Sigmoid colon (tissue), 7 donors: Measurements from ENCODE around the gene TSC22D4. TPM values are rescaled to one million over a fixed set of nuclear protein-coding genes. Genes with fewer than 3 reads are reported as not detected.
"Not testable (repeated sequence)": the region's sequence is repeated elsewhere in the genome, so short reads cannot be mapped to it uniquely, and the experiment has no call there.

Experiments
- DNase-seq: peaks from one replicate; pipeline ENCODE4 v3.0.0-alpha.2; 2019
- H3K27ac ChIP-seq, 4 donors: fragments of 200-600 bp; sonication (generic); one replicate each; pipeline ENCODE4 v1.5.1; 2016 to 2019; ENCODE audit warnings: mild to moderate bottlenecking in 1 of 4
- H3K27me3 ChIP-seq, 3 donors: fragments of 200-600 bp; sonication (generic); one replicate each; pipeline ENCODE4 v1.5.1; 2019; ENCODE audit warnings: mild to moderate bottlenecking in 1 of 3
- H3K36me3 ChIP-seq, 4 donors: fragments of 200-600 bp; sonication (generic); one replicate each; pipeline ENCODE4 v1.5.1; 2016 to 2019
- H3K4me1 ChIP-seq, 4 donors: fragments of 200-600 bp; sonication (generic); one replicate each; pipeline ENCODE4 v1.5.1; 2017 to 2019
- H3K4me3 ChIP-seq, 4 donors: fragments of 200-600 bp; sonication (generic); one replicate each; pipeline ENCODE4 v1.5.1; 2017 to 2019; ENCODE audit warnings: mild to moderate bottlenecking in 2 of 4, moderate library complexity in 1 of 4
- H3K9me3 ChIP-seq, 4 donors: fragments of 200-600 bp in 3 of 4; sonication (generic) in 3 of 4; one replicate each; pipeline versions ENCODE4 v1.5.1 to v1.6.1; 2013 to 2019
- EP300 ChIP-seq, 4 donors: sonication (generic); formaldehyde crosslinking; IDR thresholded peaks; one replicate each; pipeline ENCODE4 v1.6.1; 2017; ENCODE audit warnings: antibody characterized with exemption in 4 of 4
- POLR2A ChIP-seq, 2 donors: fragments of 450-650 bp; IDR thresholded peaks; one replicate each; pipeline ENCODE4 v1.6.1; 2016; ENCODE audit warnings: antibody characterized with exemption in 2 of 2, mild to moderate bottlenecking in 2 of 2, moderate library complexity in 2 of 2
- POLR2AphosphoS5 ChIP-seq, 4 donors: sonication (generic); formaldehyde crosslinking; IDR thresholded peaks; one replicate each; pipeline ENCODE4 v1.6.1; 2017; ENCODE audit warnings: antibody characterized with exemption in 4 of 4
- WGBS, 2 donors: extraction: QIAGEN DNeasy Blood & Tissue Kit; methylation state at CpG; one replicate each; pipeline ENCODE4 v1.1.7; 2013; 5-methylcytosine and 5-hydroxymethylcytosine counted together
- intact Hi-C: fragments of 100-400 bp; cut with DNase I; formaldehyde crosslinking; loops from one replicate; pipeline ENCODE4 v1.15.1; 2023
- polyA plus RNA-seq, 3 donors: library from polyadenylated mRNA; stranded (reverse); fragments of 200-250 nt; gene quantifications; one replicate each; pipeline ENCODE4 v1.2.3, GENCODE V29; 2013
- total RNA-seq, 4 donors: library from RNA; depleted of rRNA; stranded (reverse); fragments of >200 nt; gene quantifications; one replicate each; pipeline ENCODE4 v1.1.0, GENCODE V29; 2016
- TF ChIP-seq, protein P1 (sequence below), 4 experiments: fragments of 450-650 bp in 3 of 4; fragments of 200-600 bp in 1 of 4; IDR thresholded peaks; one replicate each; pipeline ENCODE4 v1.5.1; 2016 to 2019; ENCODE audit warnings: antibody characterized with exemption in 4 of 4, mild to moderate bottlenecking in 3 of 4, moderate library complexity in 2 of 4
- donor health status: healthy with polysubstance abuse.
- donor health status: Bipolar disorder and iron deficiency.
- donor health status: healthy.

TSC22D4 gene
- total and polyA plus RNA-seq, 7 donors, result 24.4 to 53.5 (median 31.6) TPM

DNA sequence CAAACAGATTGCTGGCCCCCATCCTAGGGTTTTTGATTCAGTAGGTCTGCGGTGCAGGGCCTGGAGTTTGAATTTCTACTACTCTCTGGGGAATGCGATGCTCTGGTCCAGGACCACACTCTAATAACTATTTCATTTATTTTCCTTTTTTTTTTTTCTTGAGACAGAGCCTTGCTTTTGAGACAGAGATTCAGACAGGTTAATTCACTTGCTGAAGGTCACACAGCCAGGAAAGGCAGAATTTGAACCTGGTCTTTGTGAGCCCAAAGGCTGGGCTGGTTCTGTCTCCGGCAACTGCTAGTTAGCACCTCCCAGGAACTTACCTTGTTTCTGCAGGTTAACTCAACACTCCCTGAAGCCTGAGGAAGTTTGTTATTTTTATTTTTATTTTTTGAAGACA lies 26.5 kb downstream of the TSC22D4 start:
- H3K4me3 ChIP-seq, result no peak overlapping the region
- H3K27me3 ChIP-seq, result no peaks in the 10 kb centered on the region
- intact Hi-C loops, result no loop called here
- TF ChIP-seq, protein P1, sequence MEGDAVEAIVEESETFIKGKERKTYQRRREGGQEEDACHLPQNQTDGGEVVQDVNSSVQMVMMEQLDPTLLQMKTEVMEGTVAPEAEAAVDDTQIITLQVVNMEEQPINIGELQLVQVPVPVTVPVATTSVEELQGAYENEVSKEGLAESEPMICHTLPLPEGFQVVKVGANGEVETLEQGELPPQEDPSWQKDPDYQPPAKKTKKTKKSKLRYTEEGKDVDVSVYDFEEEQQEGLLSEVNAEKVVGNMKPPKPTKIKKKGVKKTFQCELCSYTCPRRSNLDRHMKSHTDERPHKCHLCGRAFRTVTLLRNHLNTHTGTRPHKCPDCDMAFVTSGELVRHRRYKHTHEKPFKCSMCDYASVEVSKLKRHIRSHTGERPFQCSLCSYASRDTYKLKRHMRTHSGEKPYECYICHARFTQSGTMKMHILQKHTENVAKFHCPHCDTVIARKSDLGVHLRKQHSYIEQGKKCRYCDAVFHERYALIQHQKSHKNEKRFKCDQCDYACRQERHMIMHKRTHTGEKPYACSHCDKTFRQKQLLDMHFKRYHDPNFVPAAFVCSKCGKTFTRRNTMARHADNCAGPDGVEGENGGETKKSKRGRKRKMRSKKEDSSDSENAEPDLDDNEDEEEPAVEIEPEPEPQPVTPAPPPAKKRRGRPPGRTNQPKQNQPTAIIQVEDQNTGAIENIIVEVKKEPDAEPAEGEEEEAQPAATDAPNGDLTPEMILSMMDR (IDR thresholded peaks at IDR 0.05), result no peak
- TF ChIP-seq POLR2A (IDR thresholded peaks at IDR 0.05) (no peak), EP300 (IDR thresholded peaks at IDR 0.05) (no peak), POLR2AphosphoS5 (IDR thresholded peaks at IDR 0.05) (no peak)
- DNase-seq, result no peak
- H3K4me1 ChIP-seq, result peaks cover 0 to 7% (median 2%) of the 10 kb centered on the region in 4 donors
- WGBS, 2 donors, result 90 to 92% methylated on average over 3 of the region's 3 CpGs
- no peak overlapping the region for H3K27ac ChIP-seq
- no peaks in the 10 kb centered on the region for H3K9me3 ChIP-seq
- no peaks in the 10 kb centered on the region for H3K36me3 ChIP-seq

DNA sequence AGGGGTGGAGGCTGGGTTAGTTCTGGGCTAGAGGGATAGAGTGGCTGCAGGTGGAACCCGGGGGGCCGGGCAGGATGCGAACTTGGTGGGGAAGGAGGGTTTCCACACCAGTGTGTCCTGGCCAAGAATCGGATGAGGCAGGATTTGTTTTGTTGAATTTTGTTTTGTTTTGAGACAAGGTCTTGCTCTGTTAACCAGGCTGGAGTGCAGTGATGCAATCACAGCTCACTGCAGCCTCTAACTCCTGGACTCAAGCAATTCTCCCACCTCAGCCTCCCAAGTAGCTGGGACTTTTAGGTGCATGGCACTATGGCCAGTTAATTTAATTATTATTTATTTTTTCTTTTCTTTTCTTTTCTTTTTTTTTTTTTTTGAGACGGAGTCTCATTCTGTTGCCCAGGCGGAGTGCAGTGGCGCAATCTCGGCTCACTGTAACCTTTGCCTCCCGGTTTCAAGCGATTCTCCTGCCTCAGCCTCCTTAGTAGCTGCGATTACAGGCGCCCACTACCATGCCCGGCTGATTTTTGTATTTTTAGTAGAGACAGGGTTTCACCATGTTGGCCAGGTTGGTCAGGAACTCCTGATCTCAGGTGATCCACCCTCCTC lies 29.7 kb downstream of the TSC22D4 start:
- no peak for TF ChIP-seq EP300 (IDR thresholded peaks at IDR 0.05)
- TF ChIP-seq, protein P1 (IDR thresholded peaks at IDR 0.05), result no peak
- TF ChIP-seq POLR2AphosphoS5 (IDR thresholded peaks at IDR 0.05), result no peak
- no peak for TF ChIP-seq POLR2A (IDR thresholded peaks at IDR 0.05)
- H3K27me3 ChIP-seq, result no peaks in the 10 kb centered on the region
- intact Hi-C loops, result no loop called here
- H3K36me3 ChIP-seq, result no peaks in the 10 kb centered on the region
- H3K4me1 ChIP-seq, result peaks cover 0 to 7% (median 2%) of the 10 kb centered on the region in 4 donors
- H3K9me3 ChIP-seq, result no peaks in the 10 kb centered on the region
- H3K27ac ChIP-seq, result peak overlapping the region in 3 of 4 donors; percentile 86 to 87 (median 87)
- 90 to 93% methylated on average over 13 of the region's 13 CpGs for WGBS, 2 donors
- H3K4me3 ChIP-seq, result no peak overlapping the region
- no peak for DNase-seq

DNA sequence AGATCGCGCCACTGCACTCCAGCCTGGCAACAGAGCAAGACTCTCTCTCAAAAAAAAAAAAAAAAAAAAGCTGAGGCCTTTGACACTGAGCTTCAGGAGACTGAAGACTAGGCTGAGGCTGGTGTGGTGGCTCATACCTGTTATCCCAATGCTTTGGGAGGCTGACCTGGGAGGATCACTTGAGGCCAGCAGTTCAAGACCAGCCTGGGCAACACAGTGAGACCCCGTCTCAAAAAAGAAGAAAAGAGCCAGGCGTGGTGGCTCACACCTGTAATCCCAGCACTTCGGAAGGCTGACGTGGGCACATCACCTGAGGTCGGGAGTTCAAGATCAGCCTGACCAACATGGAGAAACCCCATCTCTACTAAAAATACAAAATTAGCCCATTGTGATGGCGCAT lies 31.7 kb downstream of the TSC22D4 start:
- H3K36me3 ChIP-seq, H3K9me3 ChIP-seq, intact Hi-C loops, H3K4me3 ChIP-seq, H3K27ac ChIP-seq, H3K27me3 ChIP-seq, H3K4me1 ChIP-seq, DNase-seq: not testable (repeated sequence)
- 97% methylated on average over 8 of the region's 8 CpGs for WGBS, 2 donors

DNA sequence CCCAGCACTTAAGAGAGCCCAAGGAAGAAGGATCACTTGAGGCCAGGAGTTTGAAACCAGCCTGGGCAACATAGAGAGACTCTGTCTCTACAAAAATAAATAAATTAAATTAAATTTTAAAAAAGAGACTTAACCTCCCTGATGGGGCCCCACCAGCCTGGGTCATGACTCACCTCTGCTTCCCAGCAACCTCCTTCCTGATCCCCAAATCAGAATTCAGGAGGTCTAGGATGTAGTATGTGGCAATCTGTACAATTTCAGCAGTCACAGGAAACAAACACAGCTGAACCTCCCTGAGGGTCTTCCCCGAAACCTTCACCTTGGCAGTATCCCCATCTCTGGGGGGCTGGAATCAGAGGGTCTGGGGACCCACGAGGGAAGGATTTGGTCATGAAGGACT lies 33.0 kb downstream of the TSC22D4 start:
- no peak for DNase-seq
- Histone ChIP-seq H3K4me3 (no peak overlapping the region), H3K36me3 (no peaks in the 10 kb centered on the region), H3K4me1 (peaks cover 0 to 7% (median 2%) of the 10 kb centered on the region in 4 donors), H3K27ac (no peak overlapping the region), H3K9me3 (no peaks in the 10 kb centered on the region), H3K27me3 (no peaks in the 10 kb centered on the region)
- 81 to 86% methylated on average over 2 of the region's 2 CpGs for WGBS, 2 donors
- TF ChIP-seq, protein P1 (IDR thresholded peaks at IDR 0.05), result no peak
- TF ChIP-seq EP300 (IDR thresholded peaks at IDR 0.05) (no peak), POLR2AphosphoS5 (IDR thresholded peaks at IDR 0.05) (no peak), POLR2A (IDR thresholded peaks at IDR 0.05) (no peak)
- intact Hi-C loops, result no loop called here

DNA sequence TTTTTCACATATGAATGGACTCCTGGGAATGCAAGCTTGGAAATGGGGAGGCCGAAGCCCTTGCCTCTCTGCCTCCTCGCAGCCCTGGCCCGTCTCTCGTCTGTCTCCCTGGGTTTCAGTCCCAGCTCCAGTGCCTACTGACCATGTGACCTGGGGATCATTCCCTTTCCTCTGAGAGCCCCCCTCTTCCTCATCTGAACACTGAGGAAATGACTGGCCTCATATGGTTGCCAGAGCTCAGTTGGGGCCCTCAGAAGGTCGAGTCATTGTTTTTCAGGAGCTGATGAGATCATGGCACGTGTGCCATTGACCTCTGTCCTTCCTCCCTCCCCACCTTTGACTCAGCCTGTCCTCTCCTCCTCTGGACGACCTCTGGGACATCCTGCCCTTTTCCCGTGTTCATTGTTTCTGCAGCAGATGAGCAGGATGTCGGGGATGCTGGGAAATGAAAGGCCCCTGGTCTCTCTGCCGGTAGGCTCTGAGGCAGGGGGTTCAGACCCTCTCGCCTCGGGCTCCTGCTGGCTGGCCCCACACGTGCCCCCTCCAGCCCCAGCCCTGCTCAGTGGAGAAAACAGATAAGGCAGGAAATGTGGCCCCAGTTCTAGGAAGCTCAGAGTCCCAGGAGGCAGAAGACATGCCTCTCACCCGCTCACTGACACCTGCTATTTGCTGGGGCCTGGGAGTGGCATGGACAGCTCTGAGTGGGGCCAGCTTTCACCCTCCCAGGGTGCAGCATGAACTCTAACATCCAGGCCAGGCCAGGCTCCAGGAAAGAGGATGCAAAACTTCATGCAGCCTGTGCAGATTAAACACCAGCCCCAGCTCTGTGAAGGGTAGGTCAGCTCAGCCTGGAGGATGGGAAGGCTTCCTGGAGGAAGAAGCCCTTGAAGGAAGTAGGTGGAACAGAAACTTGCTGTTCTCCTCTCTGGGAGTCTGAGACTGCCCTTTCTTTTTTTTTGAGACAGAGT lies 34.4 kb downstream of the TSC22D4 start:
- 43 to 49% methylated on average over 14 of the region's 14 CpGs for WGBS, 2 donors
- H3K9me3 ChIP-seq, result no peaks in the 10 kb centered on the region
- intact Hi-C loops, result no loop called here
- DNase-seq, result no peak
- H3K36me3 ChIP-seq, result no peaks in the 10 kb centered on the region
- peak overlapping the region; percentile 21 to 43 (median 37) for H3K27ac ChIP-seq
- TF ChIP-seq POLR2AphosphoS5 (IDR thresholded peaks at IDR 0.05) (peak in 2 of 4 donors; percentile 35 to 45), EP300 (IDR thresholded peaks at IDR 0.05) (no peak), POLR2A (IDR thresholded peaks at IDR 0.05) (no peak)
- TF ChIP-seq, protein P1 (IDR thresholded peaks at IDR 0.05), result no peak
- no peaks in the 10 kb centered on the region for H3K27me3 ChIP-seq
- H3K4me3 ChIP-seq, result no peak overlapping the region
- no peaks in the 10 kb centered on the region for H3K4me1 ChIP-seq
